ENCODE measurements around the gene MBOAT7.

Gene MBOAT7

DNA sequence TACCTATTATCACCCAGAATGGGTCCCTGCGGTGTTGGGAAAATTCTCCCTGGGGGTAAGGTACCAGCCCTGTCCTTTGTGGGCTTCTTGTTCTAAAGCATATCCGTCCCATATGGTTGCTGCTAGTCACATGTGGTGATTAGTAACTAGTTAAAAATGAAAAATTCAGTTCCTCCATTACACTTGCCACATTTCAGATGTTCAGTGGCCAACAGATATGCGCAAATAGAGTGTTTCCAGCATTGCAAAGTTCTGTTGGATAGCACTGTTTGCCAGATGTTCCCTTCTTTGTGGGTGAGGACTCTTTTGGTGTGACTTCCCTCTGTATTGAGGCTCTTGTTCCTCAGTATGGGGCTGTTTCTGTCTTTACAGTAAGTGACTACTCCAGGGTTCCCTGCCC is 48.0 kb downstream of the MBOAT7 start:
- DNase-seq (ENCODE audit: low read depth, low spot score): no peak

GRCh38 chr19:54138489-54139256 is 50.7 kb downstream of the MBOAT7 start:
- DNase-seq (ENCODE audit: low read depth, low spot score): no peak

GRCh38 chr19:54137699-54138488 is 51.5 kb downstream of the MBOAT7 start, which contains the start of gene CNOT3:
Gene CNOT3, plus strand, starts transcription at chr19:54137762. Its CDS starts 5,217 bp downstream, at chr19:54142979.
- no peak for DNase-seq (ENCODE audit: low read depth, low spot score)

- peak; percentile 98 for DNase-seq (ENCODE audit: low read depth, low spot score)
Observed at GRCh38 chr19:54136864-54137698, 52.3 kb downstream of the MBOAT7 start.

GRCh38 chr19:54136086-54136863 is 53.1 kb downstream of the MBOAT7 start:
- DNase-seq (ENCODE audit: low read depth, low spot score): no peak

GRCh38 chr19:54133957-54134590 is 55.3 kb downstream of the MBOAT7 start:
- no peak for DNase-seq (ENCODE audit: low read depth, low spot score)

- no peak for DNase-seq (ENCODE audit: low read depth, low spot score)
Observed at GRCh38 chr19:54133312-54133956, 55.9 kb downstream of the MBOAT7 start.

DNA sequence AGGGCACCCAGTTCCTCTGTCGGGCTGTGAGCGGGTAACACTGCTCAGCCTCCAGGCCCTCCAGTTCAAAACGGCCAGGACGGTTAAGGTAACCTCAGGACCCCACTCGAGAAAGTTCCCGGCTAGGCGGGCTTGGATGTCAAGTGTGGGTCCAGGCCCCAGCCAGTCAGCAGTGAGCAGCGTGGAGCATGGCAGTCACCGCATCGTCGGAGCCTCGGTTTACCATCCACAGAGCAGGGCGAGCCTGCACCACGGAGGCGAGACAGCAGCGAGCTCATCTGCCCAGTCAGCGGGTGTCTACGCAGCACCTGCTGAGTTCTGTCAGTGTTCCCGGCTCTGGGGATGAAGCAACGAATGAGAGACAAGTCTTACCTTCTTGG is 59.8 kb downstream of the MBOAT7 start:
- DNase-seq (ENCODE audit: low read depth, low spot score): no peak

DNA sequence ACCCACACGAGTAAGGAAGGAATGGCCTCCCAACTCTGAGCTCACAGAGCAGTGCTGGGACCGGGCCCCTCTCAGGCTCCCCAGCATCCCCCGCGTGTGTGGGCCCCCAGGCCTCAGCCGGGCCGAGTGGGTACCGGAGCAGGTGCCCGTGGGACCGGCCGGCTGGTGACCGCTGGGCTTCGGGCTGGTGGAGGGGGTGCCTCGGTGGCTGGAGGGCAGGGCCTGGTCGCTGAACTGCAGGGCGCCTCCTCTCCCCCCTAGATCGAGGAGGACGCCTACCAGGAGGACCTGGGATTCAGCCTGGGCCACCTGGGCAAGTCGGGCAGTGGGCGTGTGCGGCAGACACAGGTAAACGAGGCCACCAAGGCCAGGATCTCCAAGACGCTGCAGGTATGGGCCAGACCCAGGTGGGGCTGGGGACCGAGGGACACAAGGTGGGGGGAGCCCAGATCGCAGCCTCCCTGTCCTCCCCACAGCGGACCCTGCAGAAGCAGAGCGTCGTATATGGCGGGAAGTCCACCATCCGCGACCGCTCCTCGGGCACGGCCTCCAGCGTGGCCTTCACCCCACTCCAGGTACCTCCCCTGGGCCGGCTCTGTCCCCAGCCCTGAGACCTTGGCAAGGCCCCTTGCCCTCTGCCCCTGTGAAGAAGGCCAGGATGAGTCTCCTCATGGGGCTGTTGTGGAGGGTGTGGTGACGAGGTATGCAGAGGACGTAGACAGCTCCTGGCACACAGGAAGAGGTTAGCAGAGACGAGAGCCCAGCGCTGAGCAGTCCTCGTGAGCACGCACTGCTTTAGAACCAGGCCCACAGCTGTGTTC is 60.4 kb downstream of the MBOAT7 start:
- DNase-seq (ENCODE audit: low read depth, low spot score): no peak

DNA sequence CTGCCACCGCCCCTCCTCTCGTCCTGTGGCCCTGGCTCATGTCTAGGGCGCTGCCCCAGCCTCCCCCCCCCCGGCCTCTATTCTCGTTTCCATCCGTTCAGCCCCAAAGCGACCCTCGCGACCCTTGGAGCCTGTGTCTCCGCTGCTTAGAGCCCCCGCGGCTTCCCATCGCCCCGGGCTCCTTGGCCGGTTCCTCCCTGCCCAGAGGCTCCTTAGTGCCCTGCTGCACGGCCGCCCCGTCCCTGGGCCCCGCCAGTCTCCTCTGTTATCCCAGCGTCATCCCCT is 61.0 kb downstream of the MBOAT7 start:
- DNase-seq (ENCODE audit: low read depth, low spot score): no peak

DNA sequence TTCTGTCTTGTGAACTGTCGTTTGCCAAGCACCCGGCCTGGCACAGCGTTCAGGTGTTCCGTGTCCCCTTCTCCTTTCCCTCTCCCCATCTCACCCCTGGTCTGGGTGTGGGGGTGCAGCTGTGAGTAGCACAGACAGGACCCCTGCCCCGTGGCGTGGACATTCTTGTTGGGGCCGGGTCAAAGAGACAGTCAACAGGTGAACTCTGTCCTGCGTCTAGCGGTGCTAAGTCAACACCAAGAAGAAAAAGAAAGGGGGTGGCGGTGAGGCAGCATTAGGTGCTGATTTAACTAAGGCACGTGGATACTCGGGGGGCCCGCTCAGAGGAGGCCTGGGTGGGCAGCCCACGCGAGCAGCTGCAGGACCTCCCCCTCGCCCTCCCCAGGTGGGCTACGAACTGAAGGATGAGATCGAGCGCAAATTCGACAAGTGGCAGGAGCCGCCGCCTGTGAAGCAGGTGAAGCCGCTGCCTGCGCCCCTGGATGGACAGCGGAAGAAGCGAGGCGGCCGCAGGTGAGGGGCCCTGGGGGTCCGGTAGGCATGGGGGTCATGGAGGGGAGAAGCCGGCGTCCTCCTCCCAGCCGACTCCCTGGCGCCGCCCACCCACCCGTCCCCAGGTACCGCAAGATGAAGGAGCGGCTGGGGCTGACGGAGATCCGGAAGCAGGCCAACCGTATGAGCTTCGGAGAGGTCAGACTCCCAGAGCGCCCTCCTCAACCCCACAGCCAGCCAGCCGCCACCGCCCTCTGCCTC is 61.5 kb downstream of the MBOAT7 start:
- DNase-seq (ENCODE audit: low read depth, low spot score): no peak

DNA sequence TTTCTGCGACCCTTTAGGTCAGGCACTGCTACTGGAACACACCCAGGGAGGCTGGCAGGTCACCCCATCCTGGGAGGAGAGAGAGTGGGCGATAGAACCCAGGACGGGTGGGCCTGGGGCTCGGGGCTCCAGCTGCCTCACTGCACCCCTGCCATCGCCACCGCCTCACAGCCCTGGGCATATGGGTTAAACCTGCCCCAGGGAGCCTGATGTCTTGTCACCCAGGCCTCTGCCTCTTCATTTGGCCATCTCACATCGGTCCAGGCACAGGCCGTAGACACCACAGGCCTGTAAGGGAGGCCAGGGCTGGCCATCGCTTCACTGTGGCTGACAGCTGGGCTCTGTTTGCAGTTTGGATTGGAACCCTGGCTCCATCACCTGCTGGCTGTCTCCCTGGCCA is 63.7 kb downstream of the MBOAT7 start:
- no peak for DNase-seq (ENCODE audit: low read depth, low spot score)

DNA sequence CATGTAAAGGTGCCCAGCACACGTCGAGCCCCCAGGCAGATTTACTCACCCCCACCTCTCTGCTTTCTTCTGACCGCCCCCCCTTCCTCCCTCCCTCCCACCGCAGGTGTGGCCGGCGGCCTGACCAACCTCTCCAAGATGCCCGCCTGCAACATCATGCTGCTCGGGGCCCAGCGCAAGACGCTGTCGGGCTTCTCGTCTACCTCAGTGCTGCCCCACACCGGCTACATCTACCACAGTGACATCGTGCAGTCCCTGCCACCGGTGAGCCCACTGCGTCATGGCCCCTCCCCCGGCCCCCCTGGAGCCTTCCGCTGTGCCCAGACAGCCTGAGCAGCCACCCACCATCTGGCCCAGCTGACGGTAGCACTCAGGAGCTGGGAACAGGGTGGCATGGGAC is 65.0 kb downstream of the MBOAT7 start:
- no peak for DNase-seq (ENCODE audit: low read depth, low spot score)

DNA sequence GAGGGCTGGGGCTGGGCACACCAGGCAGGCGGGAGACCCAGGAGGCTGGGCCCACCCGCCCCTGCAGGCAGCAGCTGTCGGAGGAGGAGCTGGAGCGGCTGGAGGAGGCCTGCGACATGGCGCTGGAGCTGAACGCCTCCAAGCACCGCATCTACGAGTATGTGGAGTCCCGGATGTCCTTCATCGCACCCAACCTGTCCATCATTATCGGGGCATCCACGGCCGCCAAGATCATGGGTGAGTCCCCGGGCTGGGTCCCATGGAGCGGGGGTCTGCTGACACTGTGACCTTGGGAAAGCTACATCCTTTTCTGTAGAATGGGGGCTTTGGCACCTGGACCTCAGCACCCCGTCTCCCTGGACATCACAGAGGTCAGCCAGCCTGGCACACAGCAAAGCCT is 65.7 kb downstream of the MBOAT7 start:
- DNase-seq (ENCODE audit: low read depth, low spot score): no peak
